Cardiac muscle cell (in vitro differentiated cells and primary cell): ENCODE measurements around the gene PAQR7. TPM values are rescaled to one million over a fixed set of nuclear protein-coding genes. Genes with fewer than 3 reads are reported as not detected.
"Not testable (repeated sequence)": the region's sequence is repeated elsewhere in the genome, so short reads cannot be mapped to it uniquely, and the experiment has no call there.

ENCODE experiments used
- DNase-seq, 2 donors: peaks; one replicate each; pipeline versions ENCODE4 v3.0.0 to v3.0.0-alpha.2; 2010 to 2017; ENCODE audit warnings: low read depth in 1 of 2, low spot score in 1 of 2
- H3K27ac ChIP-seq: fragments of 200-600 bp; sonication (generic); 2 replicates; pipeline ENCODE4 v1.5.1; 2016
- H3K27me3 ChIP-seq: fragments of 200-600 bp; sonication (generic); 2 replicates; pipeline ENCODE4 v1.6.0; 2016; ENCODE audit warnings: control low read depth
- H3K36me3 ChIP-seq: fragments of 200-600 bp; sonication (generic); 2 replicates; pipeline ENCODE4 v1.5.1; 2016; ENCODE audit warnings: control low read depth
- H3K4me1 ChIP-seq: fragments of 200-600 bp; sonication (generic); 2 replicates; pipeline ENCODE4 v1.8.1; 2017; ENCODE audit warnings: low read depth, mild to moderate bottlenecking, mixed run types
- H3K4me3 ChIP-seq: fragments of 200-600 bp; sonication (generic); 2 replicates; pipeline ENCODE4 v1.5.1; 2016; ENCODE audit warnings: mild to moderate bottlenecking
- H3K9me3 ChIP-seq: fragments of 200-600 bp; sonication (generic); 2 replicates; pipeline ENCODE4 v1.5.1; 2017; ENCODE audit warnings: low read depth, mild to moderate bottlenecking, control low read depth
- polyA plus RNA-seq: library from polyadenylated mRNA; unstranded; fragments of >200 nt; fragmentation: Nextera tagmentation; extraction: Ambion mirVana; gene quantifications from 2 replicates; pipeline ENCODE4 v1.2.1, GENCODE V29; 2016
- total RNA-seq: library from RNA; depleted of rRNA; stranded (reverse); fragments of >200 nt; gene quantifications from 2 replicates; pipeline ENCODE4 v1.2.3, GENCODE V29; 2016
- TF ChIP-seq, protein P1 (sequence below): IDR thresholded peaks from 2 replicates; pipeline ENCODE4 v1.5.1; 2012; ENCODE audit warnings: low read depth, mild to moderate bottlenecking, low read length

The PAQR7 gene
- total and polyA plus RNA-seq, 2 experiments from 2014 or later, result 3.1 to 12.5 TPM

DNA sequence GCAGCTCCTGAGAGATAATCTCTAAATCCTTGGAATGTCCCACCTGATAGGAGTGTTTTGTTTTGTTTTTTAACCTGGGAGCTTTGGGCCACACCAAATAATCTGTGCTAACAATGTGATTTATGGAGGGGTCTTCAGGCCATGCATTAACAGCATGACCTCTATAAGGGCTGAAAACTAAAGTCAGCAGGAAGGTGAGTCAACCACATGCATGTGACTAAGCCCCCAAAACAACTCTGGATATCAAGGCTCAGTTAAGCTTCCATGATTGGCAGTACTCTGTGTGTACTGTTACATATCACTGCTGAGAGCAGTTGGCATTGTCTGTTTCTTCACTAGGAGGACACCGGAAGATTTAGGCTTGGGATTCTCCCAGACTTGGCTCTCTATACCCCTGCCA is 27.0 kb downstream of the PAQR7 start:
- H3K36me3 ChIP-seq, result no peaks in the 10 kb centered on the region
- no peaks in the 10 kb centered on the region for H3K27me3 ChIP-seq
- peak overlapping the region; percentile 47 for H3K27ac ChIP-seq
- peak in 1 of 2 donors; percentile 12 for DNase-seq
- H3K4me3 ChIP-seq, result no peak overlapping the region
- H3K4me1 ChIP-seq, result peaks cover 11% of the 10 kb centered on the region
- H3K9me3 ChIP-seq, result no peaks in the 10 kb centered on the region
- TF ChIP-seq, protein P1, sequence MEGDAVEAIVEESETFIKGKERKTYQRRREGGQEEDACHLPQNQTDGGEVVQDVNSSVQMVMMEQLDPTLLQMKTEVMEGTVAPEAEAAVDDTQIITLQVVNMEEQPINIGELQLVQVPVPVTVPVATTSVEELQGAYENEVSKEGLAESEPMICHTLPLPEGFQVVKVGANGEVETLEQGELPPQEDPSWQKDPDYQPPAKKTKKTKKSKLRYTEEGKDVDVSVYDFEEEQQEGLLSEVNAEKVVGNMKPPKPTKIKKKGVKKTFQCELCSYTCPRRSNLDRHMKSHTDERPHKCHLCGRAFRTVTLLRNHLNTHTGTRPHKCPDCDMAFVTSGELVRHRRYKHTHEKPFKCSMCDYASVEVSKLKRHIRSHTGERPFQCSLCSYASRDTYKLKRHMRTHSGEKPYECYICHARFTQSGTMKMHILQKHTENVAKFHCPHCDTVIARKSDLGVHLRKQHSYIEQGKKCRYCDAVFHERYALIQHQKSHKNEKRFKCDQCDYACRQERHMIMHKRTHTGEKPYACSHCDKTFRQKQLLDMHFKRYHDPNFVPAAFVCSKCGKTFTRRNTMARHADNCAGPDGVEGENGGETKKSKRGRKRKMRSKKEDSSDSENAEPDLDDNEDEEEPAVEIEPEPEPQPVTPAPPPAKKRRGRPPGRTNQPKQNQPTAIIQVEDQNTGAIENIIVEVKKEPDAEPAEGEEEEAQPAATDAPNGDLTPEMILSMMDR, result no peak

DNA sequence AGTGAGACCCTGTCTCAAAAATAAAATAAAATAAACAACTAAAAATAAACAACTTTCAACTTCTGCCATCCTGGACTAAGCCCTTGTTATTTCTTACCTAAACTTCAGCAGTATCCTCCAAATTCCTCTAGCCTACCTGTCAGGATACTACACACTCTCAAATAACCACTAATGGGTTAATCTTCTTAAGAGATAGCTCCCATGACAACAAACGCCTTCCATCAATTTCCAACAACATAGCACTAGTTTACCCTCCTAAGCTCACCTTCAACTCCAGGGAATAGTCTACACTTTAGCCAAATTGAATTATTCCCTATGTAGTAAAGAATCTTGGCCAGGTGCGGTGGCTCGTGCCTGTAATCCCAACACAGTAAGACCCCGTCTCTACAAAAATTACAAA is 27.6 kb downstream of the PAQR7 start:
- Histone ChIP-seq H3K27me3 (no peaks in the 10 kb centered on the region), H3K27ac (no peak overlapping the region), H3K4me3 (no peak overlapping the region), H3K36me3 (no peaks in the 10 kb centered on the region), H3K9me3 (no peaks in the 10 kb centered on the region), H3K4me1 (peaks cover 12% of the 10 kb centered on the region)
- no peak for DNase-seq
- TF ChIP-seq, protein P1, result no peak

DNA sequence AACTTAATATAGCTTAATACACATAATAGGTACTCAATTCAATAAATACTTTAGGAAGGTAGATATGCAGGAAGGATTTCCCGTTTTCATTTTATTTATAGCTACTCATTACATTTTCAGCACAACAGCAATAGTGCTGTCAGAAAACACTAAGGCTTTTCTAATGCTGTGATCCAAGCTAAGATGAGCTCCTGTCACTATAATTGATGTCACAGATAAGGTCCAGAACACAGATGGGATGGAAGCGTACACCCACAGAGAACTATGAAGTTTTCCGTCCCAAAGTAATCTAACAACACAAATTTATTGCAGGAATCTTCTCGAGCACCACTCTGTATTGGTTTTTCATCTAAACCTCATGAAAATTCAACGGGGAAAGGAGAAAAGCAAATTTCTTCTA is 29.8 kb downstream of the PAQR7 start:
- TF ChIP-seq, protein P1, result no peak

DNA sequence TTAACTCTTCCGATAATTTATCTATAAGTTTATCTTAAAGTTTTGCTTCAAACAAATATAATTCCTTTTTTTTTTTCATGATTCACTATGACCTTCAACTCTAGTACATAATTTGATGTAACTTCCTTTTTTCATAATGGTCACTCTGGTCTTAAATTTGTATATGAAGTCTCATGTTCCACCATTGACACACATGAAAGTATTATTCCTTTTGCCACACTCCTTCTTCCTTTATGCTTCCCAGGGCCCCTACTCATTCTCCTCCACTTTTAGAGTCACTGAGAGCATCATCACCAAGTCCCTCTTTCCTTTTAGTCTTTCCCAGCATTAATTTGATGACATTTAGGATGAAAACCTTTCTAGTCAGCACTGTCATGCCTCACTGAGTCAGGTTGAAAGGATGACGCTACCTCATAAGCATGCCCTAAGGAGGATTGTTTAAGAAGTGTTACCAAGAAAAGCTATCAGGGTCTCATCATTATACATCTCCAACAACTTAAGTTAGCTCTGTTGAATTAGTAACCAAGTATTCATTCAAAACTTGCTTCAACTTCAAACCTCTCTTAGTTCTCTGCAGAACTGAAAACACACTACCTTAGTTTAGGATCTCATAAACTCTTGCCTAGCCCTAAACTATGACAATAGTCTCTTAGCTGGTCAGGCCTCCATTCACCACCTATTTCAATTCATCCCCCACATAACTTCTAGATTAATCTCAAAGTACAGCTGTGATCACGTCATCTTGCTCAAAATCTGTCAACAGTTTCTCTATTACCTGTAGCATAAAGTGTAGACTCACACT is 30.8 kb downstream of the PAQR7 start:
- Histone ChIP-seq H3K36me3 (no peaks in the 10 kb centered on the region), H3K27me3 (no peaks in the 10 kb centered on the region), H3K4me1 (peaks cover 23% of the 10 kb centered on the region), H3K27ac (no peak overlapping the region), H3K9me3 (no peaks in the 10 kb centered on the region), H3K4me3 (no peak overlapping the region)
- DNase-seq, result no peak
- TF ChIP-seq, protein P1, result no peak

More for the DNA sequence above, 29.8 kb downstream of the PAQR7 start:
- H3K27ac ChIP-seq, result no peak overlapping the region
- H3K4me1 ChIP-seq, result peaks cover 23% of the 10 kb centered on the region
- no peaks in the 10 kb centered on the region for H3K27me3 ChIP-seq
- H3K4me3 ChIP-seq, result no peak overlapping the region
- no peaks in the 10 kb centered on the region for H3K36me3 ChIP-seq
- H3K9me3 ChIP-seq, result no peaks in the 10 kb centered on the region
- no peak for DNase-seq

DNA sequence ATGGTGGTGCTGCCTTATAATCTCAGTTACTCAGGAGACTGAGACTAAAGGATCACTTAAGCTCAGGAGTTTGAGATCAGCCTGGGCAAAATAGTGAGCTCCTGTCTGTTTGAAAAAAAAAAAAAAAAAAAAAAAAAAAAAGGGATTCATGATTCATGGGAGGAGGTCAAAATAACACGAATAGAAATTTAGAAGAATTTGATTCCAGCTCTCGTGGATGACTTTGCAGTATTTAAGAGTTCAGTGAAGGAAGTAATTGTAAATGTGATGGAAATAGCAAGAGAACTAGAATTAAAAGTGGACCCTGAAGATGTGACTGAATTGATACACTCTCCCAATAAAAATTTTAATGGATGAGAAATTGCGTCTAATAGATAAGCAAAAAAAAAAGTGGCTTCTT is 32.0 kb downstream of the PAQR7 start:
- TF ChIP-seq, protein P1, result no peak
- no peak for DNase-seq
- no peak overlapping the region for H3K4me3 ChIP-seq
- no peaks in the 10 kb centered on the region for H3K9me3 ChIP-seq
- H3K4me1 ChIP-seq, result peaks cover 19% of the 10 kb centered on the region
- no peaks in the 10 kb centered on the region for H3K27me3 ChIP-seq
- no peak overlapping the region for H3K27ac ChIP-seq
- H3K36me3 ChIP-seq, result no peaks in the 10 kb centered on the region

DNA sequence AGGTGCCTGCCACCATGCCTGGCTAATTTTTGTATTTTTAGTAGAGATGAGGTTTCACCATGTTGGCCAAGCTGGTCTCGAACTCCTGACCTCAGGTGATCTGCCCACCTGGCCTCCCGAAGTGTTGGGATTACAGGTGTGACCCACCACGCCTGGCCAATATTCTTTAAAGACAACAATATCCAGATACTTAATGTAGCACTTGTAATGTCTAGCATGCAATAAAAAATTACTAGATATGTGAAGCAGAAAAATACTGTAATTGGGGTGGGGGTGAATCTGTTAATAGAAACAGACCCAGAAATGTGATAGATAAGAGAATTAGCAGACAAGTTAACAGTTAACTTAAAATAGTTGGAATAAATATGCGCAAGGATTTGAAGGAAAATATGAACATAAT is 35.7 kb downstream of the PAQR7 start:
- not testable (repeated sequence) for H3K4me3 ChIP-seq, DNase-seq, H3K36me3 ChIP-seq

More for the DNA sequence above, 35.7 kb downstream of the PAQR7 start:
- not testable (repeated sequence) for H3K9me3 ChIP-seq, H3K27me3 ChIP-seq, H3K27ac ChIP-seq
- H3K4me1 ChIP-seq, result peaks cover 12% of the 10 kb centered on the region
